ENCODE data around the gene ZDHHC11B.
"Not testable (repeated sequence)": the region's sequence is repeated elsewhere in the genome, so short reads cannot be mapped to it uniquely, and the experiment has no call there.

ZDHHC11B gene

GRCh38 chr5:683551-684481 lies 100.7 kb downstream of the ZDHHC11B start:
- H3K4me2 ChIP-seq (ENCODE audit: low read length, poor library complexity, severe bottlenecking): no peak overlapping the region
- no peak overlapping the region for H2AK5ac ChIP-seq (ENCODE audit: low read length, severe bottlenecking)
- no peak overlapping the region for H3K27ac ChIP-seq (ENCODE audit: low read length, poor library complexity, severe bottlenecking)
- H3K4me3 ChIP-seq (ENCODE audit: insufficient read depth in 1 of 2, low read depth in 1 of 2, low read length in 2 of 2): no peak overlapping the region
- no peak overlapping the region for H4K8ac ChIP-seq (ENCODE audit: low read length)
- no peak overlapping the region for H2BK120ac ChIP-seq (ENCODE audit: low read depth, low read length)
- no peak overlapping the region for H2AFZ ChIP-seq (ENCODE audit: low read depth, low read length)
- H2BK5ac ChIP-seq (ENCODE audit: low read depth, low read length, poor library complexity, severe bottlenecking): no peak overlapping the region
- H2BK15ac ChIP-seq (ENCODE audit: low read depth, poor library complexity, severe bottlenecking): no peak overlapping the region
- H4K91ac ChIP-seq (ENCODE audit: low read length): no peak overlapping the region
- no peak overlapping the region for H3K14ac ChIP-seq (ENCODE audit: low read length in 2 of 2)
- no peak overlapping the region for H2BK12ac ChIP-seq (ENCODE audit: low read length in 2 of 2)
- no peaks in the 10 kb centered on the region for H3K9me3 ChIP-seq (ENCODE audit: control insufficient read depth, low read length)
- H3K23ac ChIP-seq (ENCODE audit: low read length in 2 of 2): no peak overlapping the region
- 81% methylated on average over 29 of the region's 30 CpGs for WGBS
- no peaks in the 10 kb centered on the region for H3K36me3 ChIP-seq (ENCODE audit: control insufficient read depth in 1 of 2, insufficient read depth in 2 of 2, low read depth in 1 of 2, low read length in 2 of 2)
- peaks cover 2% of the 10 kb centered on the region for H3K4me1 ChIP-seq (ENCODE audit: control insufficient read depth, insufficient read depth, low read depth, low read length)
- peaks cover 4 to 12% of the 10 kb centered on the region in 2 experiments for H3K27me3 ChIP-seq (ENCODE audit: control insufficient read depth in 1 of 2, insufficient read depth in 1 of 2, low read length in 2 of 2)
- H3K18ac ChIP-seq (ENCODE audit: low read depth in 1 of 2, low read length in 2 of 2): no peak overlapping the region
- no peak for DNase-seq
- H3K4ac ChIP-seq (ENCODE audit: low read depth in 1 of 2, low read length in 2 of 2): no peak overlapping the region
- H3K79me1 ChIP-seq (replicated peaks; ENCODE audit: low read length, poor library complexity, severe bottlenecking): no peaks in the 10 kb centered on the region
- H3K9ac ChIP-seq (ENCODE audit: low read length): no peak overlapping the region

- not testable (repeated sequence) for H4K91ac ChIP-seq (ENCODE audit: low read length); H3K23ac ChIP-seq (ENCODE audit: low read length in 2 of 2); H3K9me3 ChIP-seq (ENCODE audit: control insufficient read depth, low read length); H3K14ac ChIP-seq (ENCODE audit: low read length in 2 of 2); H3K79me1 ChIP-seq (replicated peaks; ENCODE audit: low read length, poor library complexity, severe bottlenecking); H3K4me3 ChIP-seq (ENCODE audit: insufficient read depth in 1 of 2, low read depth in 1 of 2, low read length in 2 of 2); H2BK15ac ChIP-seq (ENCODE audit: low read depth, poor library complexity, severe bottlenecking); H2BK12ac ChIP-seq (ENCODE audit: low read length in 2 of 2); DNase-seq; H3K4me1 ChIP-seq (ENCODE audit: control insufficient read depth, insufficient read depth, low read depth, low read length); H3K4ac ChIP-seq (ENCODE audit: low read depth in 1 of 2, low read length in 2 of 2); H3K36me3 ChIP-seq (ENCODE audit: control insufficient read depth in 1 of 2, insufficient read depth in 2 of 2, low read depth in 1 of 2, low read length in 2 of 2); H2BK120ac ChIP-seq (ENCODE audit: low read depth, low read length); H4K8ac ChIP-seq (ENCODE audit: low read length); H3K18ac ChIP-seq (ENCODE audit: low read depth in 1 of 2, low read length in 2 of 2); H2AFZ ChIP-seq (ENCODE audit: low read depth, low read length); H2BK5ac ChIP-seq (ENCODE audit: low read depth, low read length, poor library complexity, severe bottlenecking); H2AK5ac ChIP-seq (ENCODE audit: low read length, severe bottlenecking); H3K27ac ChIP-seq (ENCODE audit: low read length, poor library complexity, severe bottlenecking); H3K9ac ChIP-seq (ENCODE audit: low read length); H3K4me2 ChIP-seq (ENCODE audit: low read length, poor library complexity, severe bottlenecking)
- peaks cover 4 to 12% of the 10 kb centered on the region in 2 experiments for H3K27me3 ChIP-seq (ENCODE audit: control insufficient read depth in 1 of 2, insufficient read depth in 1 of 2, low read length in 2 of 2)
- 81% methylated on average over 13 of the region's 17 CpGs for WGBS
Measured at GRCh38 chr5:682651-683358, 101.7 kb downstream of the ZDHHC11B start.

GRCh38 chr5:682216-682615 lies 102.3 kb downstream of the ZDHHC11B start:
- not testable (repeated sequence) for DNase-seq; H3K9ac ChIP-seq (ENCODE audit: low read length); H2BK120ac ChIP-seq (ENCODE audit: low read depth, low read length); H3K9me3 ChIP-seq (ENCODE audit: control insufficient read depth, low read length); H3K4me3 ChIP-seq (ENCODE audit: insufficient read depth in 1 of 2, low read depth in 1 of 2, low read length in 2 of 2); H2AK5ac ChIP-seq (ENCODE audit: low read length, severe bottlenecking); H3K4ac ChIP-seq (ENCODE audit: low read depth in 1 of 2, low read length in 2 of 2); H3K27ac ChIP-seq (ENCODE audit: low read length, poor library complexity, severe bottlenecking); H3K23ac ChIP-seq (ENCODE audit: low read length in 2 of 2); H3K36me3 ChIP-seq (ENCODE audit: control insufficient read depth in 1 of 2, insufficient read depth in 2 of 2, low read depth in 1 of 2, low read length in 2 of 2); H2BK5ac ChIP-seq (ENCODE audit: low read depth, low read length, poor library complexity, severe bottlenecking); H3K79me1 ChIP-seq (replicated peaks; ENCODE audit: low read length, poor library complexity, severe bottlenecking); H3K4me1 ChIP-seq (ENCODE audit: control insufficient read depth, insufficient read depth, low read depth, low read length); H3K14ac ChIP-seq (ENCODE audit: low read length in 2 of 2); H2BK12ac ChIP-seq (ENCODE audit: low read length in 2 of 2); H4K8ac ChIP-seq (ENCODE audit: low read length); H2AFZ ChIP-seq (ENCODE audit: low read depth, low read length); H3K18ac ChIP-seq (ENCODE audit: low read depth in 1 of 2, low read length in 2 of 2); H2BK15ac ChIP-seq (ENCODE audit: low read depth, poor library complexity, severe bottlenecking); H4K91ac ChIP-seq (ENCODE audit: low read length); H3K4me2 ChIP-seq (ENCODE audit: low read length, poor library complexity, severe bottlenecking)
- 69% methylated on average over 1 of the region's 3 CpGs for whole genome bisulfite sequencing
- H3K27me3 ChIP-seq (ENCODE audit: control insufficient read depth in 1 of 2, insufficient read depth in 1 of 2, low read length in 2 of 2): peaks cover 4 to 13% of the 10 kb centered on the region in 2 experiments

Data from mesenchymal stem cell (in vitro differentiated cells and primary cell).